ENCODE data around the gene SOHLH1.

- TF ChIP-seq CTCF (IDR thresholded peaks at IDR 0.05; ENCODE audit: low read length) (no peak), EZH2 (IDR thresholded peaks at IDR 0.05; ENCODE audit: borderline replicate concordance, low read length) (no peak)
Measured at GRCh38 chr9:135698767-135699166, 514 bp downstream of the SOHLH1 start.

Measured in OCI-LY1 (cell line).